GM18507 (cell line): ENCODE data around the gene ANGPTL4.
A peak's percentile ranks its signal among the peaks of the same experiment; 100 is the strongest.
"Not testable (repeated sequence)": the region's sequence is repeated elsewhere in the genome, so short reads cannot be mapped to it uniquely, and the experiment has no call there.

ENCODE experiments used
- DNase-seq: peaks from one replicate; pipeline ENCODE4 v3.0.0; 2011; ENCODE audit warnings: low read depth; ENCODE audit not compliant: insufficient read length; ENCODE audit errors: extremely low spot score
- FAIRE-seq: peaks from 2 replicates; lab custom pipeline; 2011; peaks lifted over from hg19 to GRCh38; lab: Jason Lieb, UNC

Gene ANGPTL4, protein sequence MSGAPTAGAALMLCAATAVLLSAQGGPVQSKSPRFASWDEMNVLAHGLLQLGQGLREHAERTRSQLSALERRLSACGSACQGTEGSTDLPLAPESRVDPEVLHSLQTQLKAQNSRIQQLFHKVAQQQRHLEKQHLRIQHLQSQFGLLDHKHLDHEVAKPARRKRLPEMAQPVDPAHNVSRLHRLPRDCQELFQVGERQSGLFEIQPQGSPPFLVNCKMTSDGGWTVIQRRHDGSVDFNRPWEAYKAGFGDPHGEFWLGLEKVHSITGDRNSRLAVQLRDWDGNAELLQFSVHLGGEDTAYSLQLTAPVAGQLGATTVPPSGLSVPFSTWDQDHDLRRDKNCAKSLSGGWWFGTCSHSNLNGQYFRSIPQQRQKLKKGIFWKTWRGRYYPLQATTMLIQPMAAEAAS

DNA sequence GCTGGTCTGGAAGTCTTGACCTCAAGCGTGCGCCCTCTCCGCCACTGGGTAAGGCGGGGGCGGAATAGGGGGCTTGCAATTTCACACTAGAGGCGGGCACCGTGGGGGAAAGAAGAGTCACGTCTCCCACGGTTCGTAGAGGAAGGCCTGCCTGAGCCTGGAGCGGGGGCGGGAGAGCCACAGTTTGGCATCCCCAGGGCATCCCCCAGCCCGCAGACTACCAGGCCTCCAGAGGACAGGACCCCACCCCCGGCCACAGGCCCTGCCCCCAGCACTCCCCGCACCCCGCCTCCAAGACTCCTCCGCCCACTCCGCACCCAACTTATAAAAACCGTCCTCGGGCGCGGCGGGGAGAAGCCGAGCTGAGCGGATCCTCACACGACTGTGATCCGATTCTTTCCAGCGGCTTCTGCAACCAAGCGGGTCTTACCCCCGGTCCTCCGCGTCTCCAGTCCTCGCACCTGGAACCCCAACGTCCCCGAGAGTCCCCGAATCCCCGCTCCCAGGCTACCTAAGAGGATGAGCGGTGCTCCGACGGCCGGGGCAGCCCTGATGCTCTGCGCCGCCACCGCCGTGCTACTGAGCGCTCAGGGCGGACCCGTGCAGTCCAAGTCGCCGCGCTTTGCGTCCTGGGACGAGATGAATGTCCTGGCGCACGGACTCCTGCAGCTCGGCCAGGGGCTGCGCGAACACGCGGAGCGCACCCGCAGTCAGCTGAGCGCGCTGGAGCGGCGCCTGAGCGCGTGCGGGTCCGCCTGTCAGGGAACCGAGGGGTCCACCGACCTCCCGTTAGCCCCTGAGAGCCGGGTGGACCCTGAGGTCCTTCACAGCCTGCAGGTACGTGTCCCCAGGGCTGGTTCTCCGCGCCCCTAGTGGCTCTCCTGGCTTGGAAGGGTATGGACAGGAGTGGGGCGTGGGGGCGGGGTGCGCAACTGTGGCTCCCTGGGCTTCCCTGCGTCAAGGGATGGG is at the start of gene ANGPTL4:
Gene ANGPTL4, plus strand, starts transcription at position 353 of the 969 bp plus-strand sequence. Its CDS starts 167 bp downstream, at position 520.
- FAIRE-seq (no peak), DNase-seq (no peak)

DNA sequence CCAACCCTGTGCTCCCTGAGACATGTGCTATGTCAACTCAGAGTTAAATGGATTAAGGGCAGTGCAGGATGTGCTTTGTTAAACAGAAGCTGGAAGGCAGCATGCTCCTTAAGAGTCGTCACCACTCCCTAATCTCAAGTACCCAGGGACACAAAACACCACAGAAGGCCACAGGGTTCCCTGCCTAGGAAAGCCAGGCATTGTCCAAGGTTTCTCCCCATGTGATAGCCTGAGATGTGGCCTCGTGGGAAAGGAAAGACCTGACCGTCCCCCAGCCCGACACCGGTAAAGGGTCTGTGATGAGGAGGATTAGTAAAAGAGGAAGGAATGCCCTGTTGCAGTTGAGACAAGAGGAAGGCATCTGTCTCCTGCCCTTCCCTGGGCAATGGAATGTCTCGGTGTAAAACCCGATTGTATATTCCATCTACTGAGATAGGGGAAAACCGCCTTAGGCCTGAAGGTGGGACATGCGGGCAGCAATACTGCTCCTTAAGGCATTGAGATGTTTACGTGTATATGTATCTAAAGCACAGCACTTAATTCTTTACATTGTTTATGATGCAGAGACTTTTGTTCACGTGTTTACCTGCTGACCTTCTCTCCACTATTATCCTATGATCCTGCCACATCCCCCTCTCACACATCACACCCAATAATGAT is 48.8 kb upstream of the ANGPTL4 start:
- FAIRE-seq, DNase-seq: not testable (repeated sequence)

DNA sequence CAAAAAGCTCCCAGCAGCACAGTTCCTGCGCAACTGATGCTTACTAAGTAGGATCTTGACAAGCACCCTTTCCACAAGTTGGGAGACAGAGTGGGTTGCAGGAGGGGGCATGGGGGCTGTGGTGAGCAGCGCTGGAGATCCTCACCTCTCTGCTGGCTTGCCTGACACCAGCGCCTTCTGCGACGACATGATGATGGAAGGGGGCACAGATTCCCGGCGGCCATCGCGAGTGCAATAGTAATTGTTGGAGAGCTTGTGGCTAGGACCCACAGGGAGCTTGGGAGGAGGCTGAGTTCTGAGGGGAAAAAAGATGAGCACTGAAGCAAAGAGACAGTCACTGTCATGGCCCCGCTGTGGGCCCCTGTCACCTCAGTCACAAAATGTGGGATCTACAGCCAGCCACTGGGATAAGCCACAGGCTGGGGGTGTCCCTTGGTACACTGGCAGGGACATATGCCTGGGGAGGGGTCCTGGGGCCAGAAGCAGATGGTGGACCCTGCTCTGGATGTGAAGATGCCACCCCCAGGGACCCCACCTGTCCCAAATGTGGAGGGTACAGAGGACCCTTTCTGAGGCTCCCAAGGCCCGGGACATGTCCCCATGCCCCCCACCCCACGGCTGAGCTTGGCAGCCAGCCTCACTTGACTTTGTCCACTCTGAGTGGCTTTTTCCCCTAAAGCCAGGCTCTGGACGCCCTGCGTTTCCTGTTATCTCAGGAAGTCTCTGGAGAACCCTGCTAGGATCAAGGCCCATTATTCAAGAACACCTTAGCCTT is 47.4 kb upstream of the ANGPTL4 start:
- no peak for FAIRE-seq
- DNase-seq = no peak

DNA sequence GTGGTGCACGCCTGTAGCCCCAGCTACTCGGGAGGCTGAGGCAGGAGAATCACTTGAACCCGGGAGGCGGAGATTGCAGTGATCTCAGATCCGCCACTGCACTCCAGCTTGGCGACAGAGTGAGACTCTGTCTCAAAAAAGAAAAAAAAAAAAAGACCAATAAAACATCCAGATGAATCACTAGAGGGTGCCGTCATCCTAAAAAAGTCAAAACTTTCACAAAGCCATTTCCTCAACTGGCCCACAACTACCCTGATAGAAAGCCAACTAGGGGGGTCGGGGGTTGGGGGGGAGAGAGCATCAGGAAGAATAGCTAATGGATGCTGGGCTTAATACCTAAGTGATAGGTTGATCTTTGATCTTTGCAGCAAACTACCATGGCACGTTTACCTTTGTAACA is 45.1 kb upstream of the ANGPTL4 start:
- not testable (repeated sequence) for DNase-seq, FAIRE-seq

DNA sequence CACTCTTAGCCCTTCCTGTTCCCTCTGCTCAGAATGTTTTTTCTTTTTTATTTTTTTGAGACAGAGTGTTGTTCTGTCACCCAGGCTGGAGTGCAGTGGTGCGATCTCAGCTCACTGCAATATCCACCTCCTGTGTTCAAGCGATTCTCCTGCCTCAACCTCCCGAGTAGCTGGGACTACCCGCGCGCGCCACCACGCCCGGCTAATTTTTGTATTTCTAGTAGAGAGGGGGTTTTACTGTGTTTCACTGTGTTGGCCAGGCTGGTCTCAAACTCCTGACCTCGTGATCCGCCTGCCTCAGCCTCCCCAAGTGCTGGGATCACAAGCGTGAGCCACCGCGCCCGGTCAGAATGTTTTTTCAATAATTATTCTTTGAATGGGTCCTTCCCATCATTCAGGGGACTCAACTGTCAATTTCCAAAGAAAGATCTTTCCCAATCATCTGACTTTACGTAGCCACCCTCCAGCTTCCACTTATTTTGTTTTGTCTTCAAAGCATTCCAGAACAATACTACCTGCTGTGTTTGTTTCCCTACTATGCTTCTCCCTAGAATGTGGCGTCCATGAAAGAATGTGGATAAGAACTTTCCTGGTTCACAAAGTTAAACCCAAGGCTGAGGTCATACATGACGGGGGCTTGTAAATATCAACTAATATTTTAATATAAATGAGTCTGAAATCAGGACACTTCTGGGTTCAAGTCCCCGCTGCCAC is 44.0 kb upstream of the ANGPTL4 start:
- FAIRE-seq (no peak), DNase-seq (no peak)

DNA sequence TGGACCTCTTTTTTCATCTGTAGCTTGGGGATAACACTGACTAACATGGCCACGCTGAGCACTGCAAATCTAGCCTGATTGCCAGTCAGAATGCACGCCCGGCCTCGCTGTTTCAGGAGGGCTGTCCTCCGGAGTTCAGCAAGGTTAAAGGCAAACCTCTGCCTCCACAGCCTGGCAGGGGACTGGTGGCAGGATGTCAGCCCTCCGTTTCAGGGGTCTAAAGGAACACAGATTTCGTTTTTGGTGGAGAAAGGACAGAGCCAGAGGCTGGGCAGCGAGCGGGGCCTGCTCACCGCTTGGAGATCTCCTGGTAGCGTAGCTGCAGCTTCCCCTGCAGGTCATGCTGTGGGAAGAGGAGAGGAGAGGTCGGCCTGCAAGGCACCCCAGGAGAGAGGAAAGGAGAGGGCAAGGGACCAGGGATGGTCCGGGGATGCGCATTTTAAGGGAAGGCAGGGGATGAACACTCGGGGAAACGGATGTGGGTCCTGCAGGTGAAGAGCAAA is 43.3 kb upstream of the ANGPTL4 start:
- FAIRE-seq (peak; percentile 47), DNase-seq (no peak)

DNA sequence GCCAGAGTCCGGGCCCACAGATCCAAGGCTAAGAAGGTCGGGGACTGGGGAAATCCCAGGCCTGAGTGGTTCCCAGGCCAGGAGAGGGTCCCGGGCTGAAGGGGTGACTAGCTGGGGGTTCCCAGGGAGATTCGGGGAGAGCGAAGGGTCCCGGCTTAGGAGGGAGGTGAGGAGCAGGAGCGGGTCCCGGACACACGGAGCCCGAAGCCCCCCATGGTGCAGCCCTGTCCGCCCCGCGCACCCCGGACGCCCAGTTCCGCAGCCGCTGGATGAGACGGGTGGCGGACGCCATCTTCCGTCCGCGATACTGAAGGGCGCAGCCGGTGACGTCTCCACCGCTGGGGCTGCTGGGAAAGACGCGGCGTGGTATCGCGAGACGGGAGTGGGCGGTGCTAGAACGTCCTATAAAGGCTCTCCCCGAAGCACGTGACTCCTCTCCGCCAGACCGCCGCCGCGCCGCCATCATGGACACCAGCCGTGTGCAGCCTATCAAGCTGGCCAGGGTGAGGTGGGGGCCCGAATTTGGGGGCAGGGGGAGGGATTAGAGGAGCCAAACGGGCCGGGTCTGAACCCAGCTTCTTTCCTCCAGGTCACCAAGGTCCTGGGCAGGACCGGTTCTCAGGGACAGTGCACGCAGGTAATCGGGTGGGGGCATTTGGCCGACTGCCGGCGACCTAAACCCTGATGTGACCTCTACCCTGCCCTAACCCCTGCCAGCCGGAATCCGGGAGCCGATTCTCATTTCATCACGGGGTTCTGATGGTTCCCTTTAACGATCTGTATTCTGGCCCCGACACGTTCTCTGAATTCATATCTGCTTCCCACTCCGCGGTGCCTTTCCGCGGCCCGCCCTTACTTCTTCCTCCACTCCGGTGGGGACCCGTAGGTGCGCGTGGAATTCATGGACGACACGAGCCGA is 42.6 kb upstream of the ANGPTL4 start, which contains the start of the genes NDUFA7 and RPS28:
Gene NDUFA7, minus strand, starts transcription at position 309 of the 919 bp plus-strand sequence. Its CDS starts 17 bp downstream, at position 292.
Gene RPS28, plus strand, starts transcription at position 430 of the 919 bp plus-strand sequence. Its CDS starts 35 bp downstream, at position 465.
- DNase-seq = peak; percentile 97
- FAIRE-seq = peak; percentile 86

DNA sequence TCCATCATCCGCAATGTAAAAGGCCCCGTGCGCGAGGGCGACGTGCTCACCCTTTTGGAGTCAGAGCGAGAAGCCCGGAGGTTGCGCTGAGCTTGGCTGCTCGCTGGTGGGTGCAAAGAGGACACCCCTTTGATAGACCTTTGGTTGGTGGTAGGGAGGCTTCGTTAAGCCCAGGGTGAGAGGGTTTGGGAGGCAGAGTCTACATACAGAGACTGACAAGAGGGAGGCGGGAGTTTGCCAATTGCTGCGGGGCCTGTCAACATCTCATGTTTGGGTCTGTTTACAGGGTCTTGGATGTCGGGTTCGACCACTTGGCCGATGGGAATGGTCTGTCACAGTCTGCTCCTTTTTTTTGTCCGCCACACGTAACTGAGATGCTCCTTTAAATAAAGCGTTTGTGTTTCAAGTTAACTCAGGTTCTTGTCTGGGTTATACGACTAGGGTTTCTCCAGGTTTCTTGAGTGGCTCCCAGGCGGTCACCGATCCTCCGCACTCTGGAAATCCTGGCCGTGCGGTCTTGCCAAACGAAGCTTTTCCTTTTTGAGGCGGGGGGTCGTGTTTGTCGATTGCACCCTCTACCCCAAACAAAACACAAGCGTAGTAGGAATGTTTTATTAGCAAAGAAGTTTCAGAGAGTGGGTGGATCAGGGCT is 41.8 kb upstream of the ANGPTL4 start:
- FAIRE-seq = no peak
- DNase-seq = no peak

DNA sequence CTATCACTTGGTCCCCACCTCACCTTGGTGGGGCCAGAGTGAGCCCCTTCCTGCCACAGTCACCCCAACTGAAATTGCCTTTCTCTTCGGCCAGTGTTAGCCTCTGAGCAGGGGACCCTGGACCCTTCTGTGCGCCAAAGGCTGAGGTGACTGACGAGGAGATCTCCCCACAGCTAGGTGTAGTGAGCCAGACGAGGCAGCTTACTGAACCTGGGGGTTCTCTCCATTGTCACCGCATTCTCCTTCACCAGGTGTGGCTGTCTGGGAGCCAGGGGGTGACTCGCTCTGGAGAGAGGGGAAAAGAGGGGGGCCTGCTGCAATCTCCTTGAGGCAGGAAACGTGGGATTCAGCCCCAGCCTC is 41.3 kb upstream of the ANGPTL4 start:
- DNase-seq (no peak), FAIRE-seq (no peak)

DNA sequence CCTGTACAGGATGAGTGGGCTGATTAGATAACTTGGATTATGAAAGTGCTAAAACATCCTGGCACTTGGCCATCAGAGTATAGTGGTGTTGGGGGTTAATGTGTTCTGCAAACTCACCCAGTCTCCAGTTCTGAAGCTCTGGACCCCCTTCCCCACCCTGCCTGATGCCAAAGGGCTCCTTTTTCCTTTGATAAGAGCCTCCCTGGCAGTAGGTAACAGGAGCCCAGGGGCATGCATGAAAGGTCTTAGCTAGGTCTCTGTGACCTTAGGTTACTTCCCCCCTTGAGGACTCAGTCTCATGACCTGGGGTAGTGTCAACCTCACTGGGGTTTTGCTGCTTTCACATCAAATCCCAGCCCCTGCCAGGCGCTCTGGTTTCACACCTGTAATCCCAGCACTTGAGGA is 40.2 kb upstream of the ANGPTL4 start:
- no peak for DNase-seq
- FAIRE-seq = no peak

DNA sequence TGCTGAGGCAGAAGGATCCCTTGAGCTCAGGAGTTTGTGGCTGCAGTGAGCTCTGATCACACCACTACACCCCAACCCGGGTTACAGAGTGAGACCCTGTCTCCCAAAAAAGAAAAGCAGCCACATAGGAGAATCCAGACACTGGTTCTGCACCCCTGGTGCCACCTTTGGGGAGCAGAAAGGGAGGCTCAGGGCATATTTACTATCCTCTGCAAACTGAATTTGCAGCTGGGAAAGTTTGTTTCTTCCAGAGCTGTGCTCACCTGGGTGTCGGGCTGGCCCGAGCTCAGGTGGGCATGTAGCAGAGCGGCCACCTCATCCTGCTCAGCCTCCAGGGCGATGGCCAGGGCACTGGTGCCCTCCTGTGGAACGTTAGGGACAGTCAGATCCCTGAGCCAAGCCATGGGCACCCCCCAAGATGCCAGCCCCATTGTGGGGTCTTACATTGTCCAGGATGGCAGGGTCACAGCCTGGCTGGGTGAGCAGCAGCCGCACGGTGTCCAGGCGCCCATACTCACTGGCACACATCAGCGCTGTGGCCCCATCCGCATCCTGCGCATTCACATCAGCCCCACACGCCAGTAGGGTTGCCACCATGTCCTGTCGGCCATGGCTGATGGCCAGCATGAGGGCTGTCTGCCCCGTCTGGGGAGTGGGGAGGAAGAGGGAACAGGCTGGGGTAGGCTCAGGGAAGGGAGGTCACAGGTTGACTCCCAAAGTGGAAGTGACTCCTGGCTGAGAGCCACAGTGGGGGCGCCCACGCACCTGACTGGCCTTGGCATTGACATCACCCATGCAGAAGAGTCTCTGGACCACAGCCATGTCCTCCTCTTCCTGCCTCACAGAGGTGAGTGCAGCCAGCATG is 39.5 kb upstream of the ANGPTL4 start:
- DNase-seq = no peak
- no peak for FAIRE-seq

DNA sequence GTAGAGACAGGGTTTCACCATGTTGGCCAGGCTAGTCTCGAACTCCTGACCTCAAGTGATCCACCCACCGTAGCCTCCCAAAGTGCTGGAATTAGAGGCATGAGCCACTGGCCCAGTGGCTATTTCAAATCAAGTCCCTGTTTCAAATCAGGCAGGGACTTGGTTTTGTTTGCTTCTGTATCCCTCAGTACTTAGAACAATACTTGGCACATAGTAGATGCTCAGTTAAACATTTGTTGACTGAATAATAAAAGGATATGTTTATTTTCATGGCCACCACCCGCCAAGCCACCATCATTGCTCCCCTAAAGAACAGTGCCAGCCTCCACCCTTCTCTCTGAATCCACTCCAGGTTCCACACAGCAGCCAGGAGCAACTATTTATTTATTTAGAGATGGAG is 38.5 kb upstream of the ANGPTL4 start:
- FAIRE-seq (no peak), DNase-seq (no peak)

DNA sequence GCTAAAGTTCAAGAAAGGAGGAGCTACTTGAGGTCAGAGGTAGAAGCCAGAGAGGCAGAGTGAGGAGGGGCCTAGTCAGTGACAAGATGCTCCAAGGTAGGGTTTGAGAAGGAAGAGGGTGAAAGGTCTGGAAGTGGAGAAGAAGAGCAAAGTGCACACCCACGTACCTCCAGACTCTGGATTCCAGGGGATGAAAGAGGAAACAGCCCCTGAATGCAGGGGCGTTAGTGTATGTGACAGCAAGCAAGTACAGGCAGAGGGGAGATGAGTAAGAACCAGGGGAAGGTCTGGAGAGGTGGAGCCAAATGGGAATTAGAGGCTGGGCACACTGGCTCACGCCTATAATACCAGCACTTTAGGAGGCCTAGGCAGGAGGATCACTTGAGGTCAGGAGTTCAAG is 34.0 kb upstream of the ANGPTL4 start:
- DNase-seq (no peak), FAIRE-seq (no peak)

DNA sequence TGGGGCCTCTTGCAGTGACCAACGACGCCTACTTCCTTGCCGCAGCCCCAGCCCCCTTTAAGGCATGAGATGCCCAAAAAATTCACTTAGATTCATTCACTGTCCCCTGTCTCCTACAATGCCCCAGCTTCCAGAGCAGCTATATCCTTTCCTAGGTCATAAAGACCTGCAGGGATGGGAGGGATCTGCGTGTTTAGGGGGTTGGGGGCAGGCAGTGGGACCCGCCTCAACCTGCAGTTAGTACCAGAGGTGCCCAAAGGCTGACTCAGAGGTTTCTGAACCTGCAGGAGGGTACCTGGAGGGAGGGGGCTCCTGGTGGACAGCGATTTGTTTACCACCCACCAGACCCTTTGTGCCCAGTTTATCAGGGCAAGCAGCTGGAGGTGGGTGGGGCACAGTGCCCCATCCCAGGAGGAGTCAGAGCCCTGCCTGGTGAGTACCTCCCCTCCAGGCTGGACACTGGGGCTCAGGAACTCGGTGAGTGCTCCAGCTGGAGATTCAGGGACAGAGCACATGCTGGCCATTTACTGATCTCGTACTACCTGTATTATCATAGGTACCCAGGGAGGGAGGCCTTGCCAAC is 32.6 kb upstream of the ANGPTL4 start:
- no peak for FAIRE-seq
- no peak for DNase-seq

DNA sequence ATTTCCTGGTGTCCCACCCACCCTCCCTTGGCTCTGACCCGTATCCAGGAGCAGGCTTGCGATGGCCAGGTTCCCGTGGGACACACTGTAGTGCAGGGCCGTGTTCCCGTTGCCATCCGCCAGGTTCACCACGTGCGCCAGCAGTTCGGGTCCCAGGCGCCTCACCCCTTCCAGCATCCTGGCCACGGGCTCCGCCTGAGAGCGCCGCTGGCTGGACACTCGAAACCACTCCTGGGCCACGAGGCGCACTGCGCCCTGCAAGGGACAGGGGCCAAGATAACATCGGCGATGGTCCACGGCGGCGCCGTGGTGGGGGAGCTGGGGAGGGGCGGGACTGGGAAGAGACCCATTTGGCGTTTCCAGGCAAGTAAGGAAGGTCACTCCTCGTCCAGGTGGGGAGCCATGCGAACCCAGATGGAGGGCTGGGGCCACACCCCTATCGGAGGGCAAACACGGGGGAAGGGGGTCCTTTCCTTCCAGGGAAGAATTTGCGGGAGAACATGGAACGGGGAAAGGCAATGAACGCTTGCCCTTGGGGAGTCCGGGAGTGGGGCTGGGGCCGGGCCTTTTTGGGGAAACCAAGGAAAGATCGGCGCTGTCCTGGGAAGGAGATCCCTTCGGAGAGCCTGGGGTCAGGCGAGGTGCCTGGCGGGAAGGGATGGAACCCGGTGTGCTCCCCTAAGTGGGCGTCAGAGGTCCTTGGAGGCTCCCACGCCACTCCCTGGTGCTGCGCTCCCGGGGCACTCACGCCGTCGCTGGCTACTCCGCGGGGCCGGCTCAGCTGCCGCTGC is 30.8 kb upstream of the ANGPTL4 start:
- DNase-seq = no peak
- no peak for FAIRE-seq
